ENCODE data around the gene KRT72. TPM values are rescaled to one million over a fixed set of nuclear protein-coding genes. Genes with fewer than 3 reads are reported as not detected.

The KRT72 gene
- total and polyA plus RNA-seq, 2 of the 13 experiments (the other 11 are each of a cell fraction or from before 2014, with no cell fraction given): not detected

GRCh38 chr12:52646613-52647012 is 45.4 kb upstream of the KRT72 start:
- intact Hi-C loops (cut with micrococcal nuclease; ENCODE audit: unreplicated experiment) (no loop called here), in situ Hi-C loops (cut with HindIII; ENCODE audit: extremely low pct_ligation_motif_present, low pct_unique_long_range_greater_than_20kb) (no loop called here)
- H3K36me3 ChIP-seq (replicated peaks in 1 of 2; ENCODE audit: control insufficient read depth in 1 of 2, insufficient read depth in 2 of 2, low read length in 2 of 2): no peaks in the 10 kb centered on the region
- no peak overlapping the region for H3K4me3 ChIP-seq (replicated peaks in 1 of 3; ENCODE audit: insufficient read depth in 1 of 3, low read depth in 2 of 3, low read length in 3 of 3)
- ATAC-seq (peak; percentile 41; the same call in 1 of the 3 replicates), DNase-seq (ENCODE audit: low spot score) (no peak), FAIRE-seq (no peak)
- no peak overlapping the region for H2AFZ ChIP-seq (ENCODE audit: low read length)
- 25% methylated on average over 8 of the region's 12 CpGs for WGBS (ENCODE audit: low lambda C conversion rate)
- H4K20me1 ChIP-seq (ENCODE audit: insufficient read depth, low read length): no peaks in the 10 kb centered on the region
- H3K27ac ChIP-seq (ENCODE audit: extremely low read length, insufficient read depth, low read length): no peak overlapping the region
- ChIA-PET POLR2A (no interaction called here), CTCF (ENCODE audit: low intra/inter-chr PET ratio, low total read pairs) (no interaction called here)
- no peaks in the 10 kb centered on the region for H3K79me2 ChIP-seq (ENCODE audit: insufficient read depth, low read length)
- no peak for TF ChIP-seq KDM5A (IDR thresholded peaks at IDR 0.05; ENCODE audit: borderline replicate concordance, low read length)
- no peak for TF ChIP-seq ZNF879 (CRISPR knock-in tag; IDR thresholded peaks at IDR 0.05)
- TF ChIP-seq ZNF709 (CRISPR knock-in tag; IDR thresholded peaks at IDR 0.05): no peak
- TF ChIP-seq PRPF4 (IDR thresholded peaks at IDR 0.05; ENCODE audit: low read depth, low read length, poor library complexity, severe bottlenecking): no peak
- no peak for TF ChIP-seq MIER2 (CRISPR knock-in tag; IDR thresholded peaks at IDR 0.05)
- no peak for TF ChIP-seq AGO2 (optimal IDR thresholded peaks at IDR 0.05; ENCODE audit: low read depth, low read length)
- TF ChIP-seq NCOA2 (CRISPR knock-in tag; IDR thresholded peaks at IDR 0.05): no peak
- TF ChIP-seq FOXA1 (IDR thresholded peaks at IDR 0.05): no peak
- no peak for TF ChIP-seq FOXA1 (CRISPR knock-in tag; IDR thresholded peaks at IDR 0.05)
- no peak for TF ChIP-seq ZFP62 (CRISPR knock-in tag; IDR thresholded peaks at IDR 0.05)
- no peak for TF ChIP-seq YEATS4 (CRISPR knock-in tag; IDR thresholded peaks at IDR 0.05; ENCODE audit: borderline replicate concordance)
- TF ChIP-seq ELF4 (CRISPR knock-in tag; IDR thresholded peaks at IDR 0.05; ENCODE audit: borderline replicate concordance): no peak
- no peak for TF ChIP-seq ZNF691 (CRISPR knock-in tag; IDR thresholded peaks at IDR 0.05; ENCODE audit: borderline replicate concordance, low read depth)
- no peak for TF ChIP-seq CHCHD3 (CRISPR knock-in tag; IDR thresholded peaks at IDR 0.05)
- no peak for TF ChIP-seq ATF3 (CRISPR knock-in tag; IDR thresholded peaks at IDR 0.05)
- TF ChIP-seq ZFY (CRISPR knock-in tag; IDR thresholded peaks at IDR 0.05): no peak
- TF ChIP-seq ZNF3 (CRISPR knock-in tag; IDR thresholded peaks at IDR 0.05): no peak
- TF ChIP-seq, protein P1, sequence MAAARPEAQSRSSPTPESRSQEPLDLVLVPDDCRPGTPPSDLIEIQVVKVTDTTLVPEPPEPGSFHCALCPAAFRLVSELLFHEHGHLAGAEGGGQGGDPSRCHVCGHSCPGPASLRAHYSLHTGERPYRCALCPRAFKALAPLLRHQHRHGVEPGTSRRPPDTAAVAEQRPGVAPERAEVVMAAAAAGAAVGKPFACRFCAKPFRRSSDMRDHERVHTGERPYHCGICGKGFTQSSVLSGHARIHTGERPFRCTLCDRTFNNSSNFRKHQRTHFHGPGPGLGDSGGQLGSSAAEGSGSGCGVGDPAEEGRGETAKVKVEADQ (CRISPR knock-in tag; IDR thresholded peaks at IDR 0.05; ENCODE audit: borderline replicate concordance): no peak
- TF ChIP-seq, protein P2, sequence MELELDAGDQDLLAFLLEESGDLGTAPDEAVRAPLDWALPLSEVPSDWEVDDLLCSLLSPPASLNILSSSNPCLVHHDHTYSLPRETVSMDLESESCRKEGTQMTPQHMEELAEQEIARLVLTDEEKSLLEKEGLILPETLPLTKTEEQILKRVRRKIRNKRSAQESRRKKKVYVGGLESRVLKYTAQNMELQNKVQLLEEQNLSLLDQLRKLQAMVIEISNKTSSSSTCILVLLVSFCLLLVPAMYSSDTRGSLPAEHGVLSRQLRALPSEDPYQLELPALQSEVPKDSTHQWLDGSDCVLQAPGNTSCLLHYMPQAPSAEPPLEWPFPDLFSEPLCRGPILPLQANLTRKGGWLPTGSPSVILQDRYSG (CRISPR knock-in tag; IDR thresholded peaks at IDR 0.05): no peak
- no peak for TF ChIP-seq AKAP8 (CRISPR knock-in tag; IDR thresholded peaks at IDR 0.05)
- no peaks in the 10 kb centered on the region for H3K4me1 ChIP-seq (ENCODE audit: insufficient read depth, low read length)
- no TSS peak for BruUV-seq (replicated peaks)
- no peak overlapping the region for H3K4me2 ChIP-seq (ENCODE audit: low read depth, low read length)
- no peaks in the 10 kb centered on the region for H3K9me3 ChIP-seq (ENCODE audit: low read length)
- no peak overlapping the region for H3K9ac ChIP-seq (ENCODE audit: insufficient read depth, low read depth, low read length)
- H3K27me3 ChIP-seq (ENCODE audit: control insufficient read depth in 1 of 2, insufficient read depth in 2 of 2, low read length in 2 of 2): peaks cover 3 to 64% of the 10 kb centered on the region in 2 experiments; a peak in 4 of 5 replicates
